ENCODE data around the gene GALNT2.

GRCh38 chr1:230105754-230106625 lies 39.0 kb downstream of the GALNT2 start:
- no peak for TF ChIP-seq CTCF (IDR thresholded peaks at IDR 0.05)
- TF ChIP-seq POLR2A (IDR thresholded peaks at IDR 0.05): no peak
